HL-60/S4 treated with retinoic acid at 250 ng/mL for 4 days and 3 days (cell line): ENCODE data around the gene L3MBTL2.

Source experiments
- in situ Hi-C: fragments of 300-500 bp; cut with MboI; formaldehyde crosslinking; loops from 2 replicates; pipeline ENCODE4 v1.7.0; 2022; ENCODE audit warnings: low sequenced_read_pairs

L3MBTL2 gene

DNA sequence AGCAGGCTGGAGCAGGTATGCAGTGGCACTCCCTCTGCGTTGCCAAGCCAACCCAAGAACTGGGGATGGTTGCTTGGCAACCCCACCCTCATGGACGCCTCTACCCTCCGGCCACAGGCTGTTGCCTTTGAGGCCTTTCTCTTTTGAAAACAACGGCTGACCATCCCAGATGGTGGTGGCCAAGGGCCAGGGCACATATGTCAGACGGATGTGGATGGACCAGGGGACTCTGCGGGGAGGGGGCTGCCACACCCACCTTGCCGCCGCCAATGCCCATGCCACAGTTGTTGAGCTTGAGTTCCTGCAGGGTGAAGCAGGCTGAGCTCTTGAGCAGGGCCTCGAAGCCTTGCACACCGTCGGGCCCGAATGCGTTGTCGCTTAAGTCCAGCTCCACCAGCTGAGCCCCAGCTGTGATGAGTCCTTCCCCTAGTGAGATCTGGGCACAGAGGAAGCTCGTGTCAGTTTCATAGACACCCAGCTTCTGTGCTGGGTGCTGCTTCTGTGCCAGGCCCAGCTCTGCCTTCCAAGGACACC is 59.4 kb downstream of the L3MBTL2 start:
- in situ Hi-C loops = no loop called here

- in situ Hi-C loops = no loop called here
Measured at GRCh38 chr22:41267958-41268357, 62.8 kb downstream of the L3MBTL2 start.

DNA sequence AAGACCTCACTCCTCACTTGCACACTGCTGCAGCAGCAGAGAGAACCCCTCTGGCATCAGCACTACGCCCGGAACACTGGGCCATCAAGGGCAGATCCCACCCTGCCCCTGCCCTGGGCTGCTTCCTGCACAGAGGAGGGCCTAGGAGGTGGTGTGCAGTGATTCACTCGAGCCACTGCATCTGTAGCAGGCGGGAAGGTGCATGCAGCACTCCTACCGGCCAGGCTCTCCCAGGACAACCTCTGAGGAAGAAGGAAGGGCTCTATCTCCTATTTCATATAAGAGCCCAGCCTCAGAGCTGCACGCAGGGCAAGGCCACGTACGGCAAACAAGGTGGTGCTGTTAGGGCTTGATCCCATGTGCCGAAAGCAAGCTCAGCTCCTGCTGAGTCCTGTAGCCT is 66.7 kb downstream of the L3MBTL2 start:
- in situ Hi-C loops = no loop called here

DNA sequence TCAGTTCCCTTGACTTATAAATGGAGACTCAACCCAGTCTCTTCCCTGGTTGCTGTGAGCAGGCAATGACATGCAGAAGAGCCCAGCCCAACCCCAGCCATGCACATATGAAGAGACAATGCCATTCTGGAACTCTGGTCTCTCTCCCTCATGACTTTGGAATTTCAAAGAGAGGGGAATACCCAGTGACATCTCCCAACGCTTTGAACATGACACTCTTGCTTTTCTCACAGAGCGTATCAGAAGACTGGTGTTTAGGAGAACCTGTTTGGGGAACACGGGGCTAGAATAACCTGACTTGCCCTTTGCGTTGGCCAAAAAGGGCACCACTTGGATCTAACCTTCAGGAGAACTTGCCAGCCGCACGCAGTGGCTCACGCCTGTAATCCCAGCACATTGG is 68.0 kb downstream of the L3MBTL2 start:
- in situ Hi-C loops = no loop called here

DNA sequence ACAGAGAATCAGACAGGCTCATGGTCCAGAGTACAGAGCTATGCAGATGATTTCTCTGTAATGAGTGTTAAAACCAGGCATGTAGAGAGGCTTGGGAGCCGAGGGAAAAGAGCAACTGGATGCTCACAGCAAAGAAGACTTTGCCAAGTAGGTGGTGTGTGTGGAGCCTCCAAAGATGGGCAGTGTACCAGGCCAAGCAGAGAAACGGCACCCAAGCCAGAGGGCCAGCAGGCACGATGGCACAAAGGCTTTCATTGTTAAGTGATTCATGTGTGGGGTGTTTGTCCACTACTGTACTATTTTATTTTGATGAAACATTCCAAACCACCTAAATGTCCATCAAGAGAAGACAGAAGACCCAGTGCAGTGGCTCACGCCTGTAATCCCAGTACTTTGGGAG is 69.7 kb downstream of the L3MBTL2 start:
- in situ Hi-C loops = no loop called here

- in situ Hi-C loops = no loop called here
Measured at GRCh38 chr22:41280065-41280464, 75.0 kb downstream of the L3MBTL2 start.

GRCh38 chr22:41280854-41281253 is 75.7 kb downstream of the L3MBTL2 start:
- in situ Hi-C loops = no loop called here
